Hippocampal formation (tissue), 2 donors: Measurements from ENCODE around the gene TTLL8.
"Not testable (repeated sequence)": the region's sequence is repeated elsewhere in the genome, so short reads cannot be mapped to it uniquely, and the experiment has no call there.

ENCODE experiments used
- DNase-seq, 2 donors: peaks; one replicate each; lab custom pipeline; 2025; lab: John Stamatoyannopoulos, UW

Gene TTLL8

GRCh38 chr22:49983148-49984042, 74.7 kb downstream of the TTLL8 start:
- DNase-seq, result no peak

DNA sequence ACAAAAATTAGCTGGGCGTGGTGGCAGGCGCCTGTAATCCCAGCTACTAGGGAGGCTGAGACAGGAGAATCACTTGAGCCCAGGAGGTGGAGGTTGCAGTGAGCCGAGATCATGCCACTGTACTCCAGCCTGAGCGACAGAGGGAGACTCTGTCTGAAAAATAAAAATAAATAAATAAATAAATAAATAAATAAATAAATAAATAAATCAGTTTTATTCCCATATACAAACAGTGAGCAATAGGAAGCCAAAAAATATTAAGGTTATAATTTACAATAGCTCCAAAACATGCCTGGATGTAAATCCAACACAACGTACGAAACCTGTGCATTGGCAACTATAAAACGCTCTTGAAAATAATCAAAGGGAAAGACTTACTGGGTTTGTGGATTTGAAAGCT, 76.3 kb downstream of the TTLL8 start:
- DNase-seq, result not testable (repeated sequence)

GRCh38 chr22:49979587-49980264, 78.4 kb downstream of the TTLL8 start:
- DNase-seq, result no peak

- no peak for DNase-seq
These were observed 80.5 kb downstream of the TTLL8 start for GRCh38 chr22:49977578-49977977.

DNA sequence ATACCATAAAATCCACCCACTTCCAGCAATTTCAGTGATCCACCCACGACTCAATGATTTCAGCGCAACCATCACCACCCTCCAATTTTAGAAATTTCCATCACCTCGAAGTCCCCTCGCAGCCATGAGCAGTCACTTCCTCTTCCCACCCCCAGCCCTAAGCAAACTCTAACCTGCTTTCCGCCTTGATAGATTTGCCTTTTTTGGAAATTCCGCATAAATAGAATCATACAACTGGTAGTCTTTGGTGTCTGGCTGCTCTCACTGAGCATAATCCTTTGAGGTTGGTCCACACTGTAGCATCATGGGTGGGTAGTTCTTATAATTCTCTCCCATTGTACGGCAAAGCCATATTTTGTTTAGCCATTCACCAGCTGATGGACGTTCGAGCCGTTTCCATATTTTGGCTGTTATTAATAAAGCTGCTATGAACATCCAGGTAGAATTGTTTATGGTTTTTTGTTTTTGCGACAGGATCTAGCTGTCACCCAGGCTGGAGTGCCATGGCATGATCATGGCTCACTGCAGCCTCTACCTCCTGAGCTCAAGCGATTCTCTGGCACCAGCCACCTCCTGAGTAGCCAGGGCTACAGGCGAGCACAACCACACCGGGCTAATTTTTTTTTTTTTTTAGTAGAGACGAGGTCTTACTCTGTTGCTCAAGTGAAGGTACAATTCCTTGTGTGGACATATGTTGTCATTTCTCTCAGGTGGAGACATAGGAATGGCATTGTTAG, 81.5 kb downstream of the TTLL8 start:
- no peak for DNase-seq

DNA sequence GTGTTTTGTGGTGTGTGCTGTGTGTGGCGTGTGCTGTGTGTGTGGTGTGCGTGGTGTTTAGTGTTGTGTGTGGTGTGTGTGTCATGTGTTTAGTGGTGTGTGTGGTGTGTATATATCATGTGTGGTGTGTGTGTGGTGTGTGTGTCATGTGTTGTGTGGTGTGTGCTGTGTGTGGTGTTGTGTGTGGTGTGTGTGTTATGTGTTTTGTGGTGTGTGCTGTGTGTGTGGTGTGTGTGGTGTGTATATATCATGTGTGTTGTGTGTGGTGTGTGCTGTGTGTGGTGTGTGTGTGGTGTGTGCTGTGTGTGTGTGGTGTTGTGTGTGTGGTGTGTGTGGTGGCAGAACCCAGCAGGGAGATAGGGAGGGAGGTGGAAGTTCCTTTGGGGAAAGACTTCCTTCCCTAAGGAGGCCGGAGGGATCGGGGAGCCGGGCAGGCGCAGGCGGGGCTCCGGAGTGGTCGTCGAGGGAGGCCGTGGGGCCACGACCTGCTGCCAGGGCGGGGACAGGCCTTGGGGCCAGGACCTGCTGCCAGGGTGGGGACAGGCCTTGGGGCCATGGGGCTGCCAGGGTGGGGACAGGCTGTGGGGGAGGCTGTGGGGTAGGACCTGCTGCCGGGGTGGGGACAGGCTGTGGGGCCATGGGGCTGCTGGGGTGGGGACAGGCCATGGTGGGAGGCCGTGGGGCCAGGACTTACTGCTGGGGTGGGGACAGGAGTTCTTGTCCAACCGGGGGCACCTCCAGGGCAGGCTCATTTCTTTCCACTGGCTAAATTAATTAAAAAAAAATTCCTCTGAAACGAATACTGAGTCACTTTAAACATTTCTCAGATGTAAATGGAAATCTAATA, 82.3 kb downstream of the TTLL8 start:
- DNase-seq, result no peak

DNA sequence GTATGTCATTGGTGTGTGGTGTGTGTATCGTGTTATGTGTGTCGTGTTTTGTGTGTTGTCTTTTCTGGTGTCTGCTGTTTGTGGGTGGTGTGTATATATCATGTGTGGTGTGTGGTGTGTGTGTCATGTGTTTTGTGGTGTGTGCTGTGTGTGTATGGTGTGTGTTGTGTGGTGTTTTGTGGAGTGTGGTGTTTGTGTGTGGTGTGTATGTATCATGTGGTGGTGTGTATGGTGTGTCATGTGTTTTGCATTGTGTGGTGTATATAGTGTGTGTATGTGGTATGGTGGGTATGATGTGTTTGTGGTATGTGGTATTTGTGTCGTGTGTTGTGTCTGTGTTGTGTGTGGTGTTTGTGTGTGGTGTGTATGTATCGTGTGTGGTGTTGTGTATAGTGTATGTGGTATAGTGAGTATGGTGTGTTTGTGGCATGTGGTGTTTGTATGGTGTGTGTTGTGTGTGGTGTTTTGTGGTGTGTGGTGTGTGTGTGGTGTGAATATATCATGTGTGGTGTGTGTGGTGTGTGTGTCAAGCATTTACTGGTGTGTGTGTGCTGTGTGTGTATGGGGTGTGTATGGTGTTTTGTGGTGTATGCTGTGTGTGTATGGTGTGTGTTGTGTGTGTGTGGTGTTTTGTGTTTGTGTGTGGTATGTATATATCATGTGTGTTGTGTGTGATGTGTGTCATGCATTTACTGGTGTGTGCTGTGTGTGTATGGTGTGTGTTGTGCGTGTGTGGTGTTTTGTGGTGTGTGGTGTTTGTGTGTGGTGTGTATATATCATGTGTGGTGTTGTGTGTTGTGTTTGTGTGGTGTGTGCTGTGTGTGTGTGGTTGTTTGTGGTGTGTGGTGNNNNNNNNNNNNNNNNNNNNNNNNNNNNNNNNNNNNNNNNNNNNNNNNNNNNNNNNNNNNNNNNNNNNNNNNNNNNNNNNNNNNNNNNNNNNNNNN, 84.8 kb downstream of the TTLL8 start:
- DNase-seq, result no peak

GRCh38 chr22:49972163-49973017, 85.7 kb downstream of the TTLL8 start:
- DNase-seq, result no peak

DNA sequence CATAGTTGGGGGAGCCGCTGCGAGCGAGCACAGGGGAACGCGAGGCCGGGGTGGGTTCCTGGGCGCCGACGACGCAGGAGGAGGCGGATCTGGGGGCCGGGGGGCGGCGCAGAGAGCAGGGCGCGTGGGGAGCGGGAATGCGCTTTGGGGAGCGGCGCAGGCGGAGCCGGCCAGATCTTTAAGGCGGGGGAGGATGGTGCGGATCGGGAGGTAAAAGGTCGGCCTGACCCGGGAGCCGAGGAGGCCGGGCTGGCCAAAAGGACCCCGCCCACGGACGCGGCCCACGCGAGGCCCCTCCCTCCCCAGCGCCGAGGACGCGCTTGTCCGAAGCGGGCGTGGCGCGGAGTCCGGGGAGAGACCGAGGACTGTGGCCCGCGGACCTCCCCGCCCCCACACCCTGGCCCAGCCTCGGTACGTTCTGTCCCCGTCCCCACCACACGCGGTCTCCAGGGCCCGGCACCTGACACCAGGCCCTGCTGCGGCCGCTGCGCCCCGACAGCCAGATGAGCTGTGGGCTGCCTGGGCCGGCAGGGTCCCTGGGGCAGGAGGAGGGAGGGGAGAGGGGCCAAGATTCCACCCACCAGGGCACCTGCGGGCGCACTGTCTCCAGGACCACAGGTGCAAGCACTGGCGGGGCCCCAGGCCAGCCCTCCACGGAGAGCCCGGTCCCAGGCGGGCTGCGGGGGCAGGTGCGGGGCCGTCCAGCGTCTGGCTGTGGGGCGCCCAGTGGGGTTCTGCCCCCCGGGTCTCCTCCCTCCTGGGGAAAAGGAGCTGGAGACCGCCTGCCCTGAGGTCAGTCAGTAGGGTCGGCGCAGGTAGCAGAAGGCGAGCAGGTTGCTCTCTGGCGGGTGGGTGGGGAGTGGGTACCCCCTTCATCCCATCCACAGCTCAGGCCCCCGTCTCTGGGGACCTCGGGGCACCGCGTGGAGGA, 86.6 kb downstream of the TTLL8 start:
- peak in 1 of 2 donors; percentile 30 for DNase-seq

GRCh38 chr22:49970528-49971231, 87.4 kb downstream of the TTLL8 start:
- peak; percentile 77 to 80 for DNase-seq

DNA sequence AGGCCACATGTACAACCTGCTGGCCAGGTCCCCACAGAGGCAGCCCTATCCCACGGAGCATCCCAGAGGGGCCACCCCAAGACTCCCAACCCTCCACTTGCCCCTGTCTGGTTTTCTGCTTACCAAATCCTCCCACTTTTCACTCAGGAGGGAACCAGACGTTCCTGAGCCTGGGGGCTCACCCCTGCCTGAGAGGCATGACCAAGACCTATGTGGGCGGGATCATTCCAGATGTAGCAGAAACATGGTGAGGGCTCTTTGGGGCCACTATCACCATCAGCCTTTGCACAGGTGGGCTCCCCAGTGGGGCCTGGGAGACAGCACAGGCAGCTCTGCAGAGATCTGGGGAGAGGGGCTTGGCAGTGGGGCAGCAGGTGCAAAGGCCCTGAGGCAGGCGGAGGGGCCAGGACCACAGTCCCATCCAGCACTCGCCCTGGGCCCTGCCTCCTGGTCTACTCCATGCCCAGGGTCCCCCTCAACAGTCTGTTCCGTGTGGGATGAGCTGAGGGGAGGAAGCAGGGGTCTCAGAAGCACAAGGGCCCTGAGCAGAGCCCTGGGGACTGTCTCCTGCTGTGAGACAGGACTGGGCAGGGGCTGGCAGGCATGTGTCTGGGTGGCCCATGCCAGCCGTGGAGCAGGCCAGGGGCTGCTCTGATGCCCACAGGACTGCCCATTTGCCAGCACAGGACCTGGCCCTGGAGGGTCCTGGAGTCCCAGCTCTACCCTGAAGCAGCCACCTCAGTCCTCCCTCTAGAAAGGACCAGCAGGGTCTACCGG, 88.2 kb downstream of the TTLL8 start:
- no peak for DNase-seq

- no peak for DNase-seq
These were observed 89.1 kb downstream of the TTLL8 start for GRCh38 chr22:49968831-49969661.
